Fibroblast of lung (primary cell): Measurements from ENCODE around the gene TOLLIP.

ENCODE experiments used
- CTCF ChIP-seq, 2 donors: IDR thresholded peaks in 1 of 2; conservative IDR thresholded peaks in 1 of 2; 1 replicate in 1 of 2; 2 replicates in 1 of 2; pipeline ENCODE4 v1.5.1; 2011 to 2012; ENCODE audit warnings: low read length in 2 of 2, control low read depth in 1 of 2, inconsistent platforms in 1 of 2, low read depth in 1 of 2, mild to moderate bottlenecking in 1 of 2
- EZH2 ChIP-seq: IDR thresholded peaks from 2 replicates; pipeline ENCODE4 v1.5.1; 2012; ENCODE audit warnings: low read length, control low read depth, mild to moderate bottlenecking; ENCODE audit errors: missing control alignments

GRCh38 chr11:1259076-1259461 is 50.4 kb downstream of the TOLLIP start:
- TF ChIP-seq CTCF (conservative IDR thresholded peaks at IDR 0.05 in 1 of 2, IDR thresholded peaks at IDR 0.05 in 1 of 2; ENCODE audit: low read depth in 1 of 2, low read length in 2 of 2): no peak
- no peak for TF ChIP-seq EZH2
